HCT116 (cell line): Measurements from ENCODE around the gene RCC2. TPM values are rescaled to one million over a fixed set of nuclear protein-coding genes. Genes with fewer than 3 reads are reported as not detected.

Source experiments
- ATAC-seq: fragments of 200-7000 bp; cut with Tn5 transposase; 2 replicates; pipeline ENCODE4 v1.9.1; 2020; ENCODE audit warnings: mild to moderate bottlenecking, moderate library complexity
- BruUV-seq: library from RNA; stranded (reverse); fragments of 400-500 nt; replicated peaks from 2 replicates; lab custom pipeline; 2021; lab: Mats Ljungman, UMichigan
- CTCF ChIA-PET: fragments of 300-600 bp; sonication (Branson Sonifier 250); formaldehyde crosslinking; loops from one replicate; lab custom pipeline; 2021; ENCODE audit warnings: antibody characterized with exemption; lab: Charles Lee
- POLR2A ChIA-PET: fragments of 300-600, 350-600 bp; sonication (Branson Sonifier 250); formaldehyde crosslinking; loops from one replicate; lab custom pipeline; 2021; ENCODE audit warnings: antibody characterized with exemption; lab: Charles Lee
- RAD21 ChIA-PET, 2 experiments: fragments of 300-600 bp; sonication (Branson Sonifier 250); formaldehyde crosslinking; loops; one replicate each; lab custom pipeline; 2023; ENCODE audit warnings: low total read pairs in 2 of 2; ENCODE audit not compliant: uncharacterized antibody in 2 of 2, unreplicated experiment in 2 of 2, low non-redundant PET in 1 of 2; lab: Charles Lee
- DNase-seq: peaks from one replicate; pipeline ENCODE4 v3.0.0-alpha.2; 2010; ENCODE audit warnings: low read depth, low spot score
- H2AFZ ChIP-seq: fragments of 200-600 bp; shearing (Covaris generic), sonication (generic); 2 replicates; pipeline ENCODE4 v1.6.1; 2017; ENCODE audit warnings: low read depth, mixed run types, mixed read lengths, antibody characterized with exemption, low read length; ENCODE audit not compliant: poor library complexity, severe bottlenecking
- H3K27ac ChIP-seq: 2 replicates; pipeline ENCODE4 v1.5.1; 2012; ENCODE audit warnings: low read depth, low read length
- H3K27me3 ChIP-seq: fragments of 200-600 bp; sonication (generic); 2 replicates; pipeline ENCODE4 v1.6.1; 2016; ENCODE audit warnings: mixed run types, low read length, mixed read lengths; ENCODE audit not compliant: insufficient read depth
- H3K36me3 ChIP-seq, 2 experiments: fragments of 200-500 bp in 1 of 2; fragments of 200-600 bp in 1 of 2; sonication (Bioruptor generic) in 1 of 2; sonication (generic) in 1 of 2; 2 replicates each; pipeline versions ENCODE4 v1.5.1 to v1.6.1; 2014 to 2016; ENCODE audit warnings: low read length in 2 of 2, inconsistent platforms in 1 of 2, mixed read lengths in 1 of 2, mixed run types in 1 of 2; ENCODE audit not compliant: insufficient read depth in 2 of 2, control insufficient read depth in 1 of 2
- H3K4me1 ChIP-seq, 2 experiments: fragments of 200-600 bp in 1 of 2; sonication (generic) in 1 of 2; 2 replicates each; pipeline versions ENCODE4 v1.5.1 to v1.6.1; 2012 to 2017; ENCODE audit warnings: low read length in 2 of 2, inconsistent platforms in 1 of 2, mild to moderate bottlenecking in 1 of 2, mixed read lengths in 1 of 2, mixed run types in 1 of 2, moderate library complexity in 1 of 2; ENCODE audit not compliant: insufficient read depth in 2 of 2, control insufficient read depth in 1 of 2
- H3K4me2 ChIP-seq: fragments of 200-600 bp; sonication (generic); 2 replicates; pipeline ENCODE4 v1.6.1; 2017; ENCODE audit warnings: mixed run types, low read length, mixed read lengths
- H3K4me3 ChIP-seq, 2 experiments: fragments of 200-600 bp in 1 of 2; sonication (generic) in 1 of 2; replicated peaks in 1 of 2; 2 replicates each; pipeline ENCODE4 v1.5.1; 2011 to 2016; ENCODE audit warnings: low read length in 2 of 2, control low read depth in 1 of 2, low read depth in 1 of 2, mild to moderate bottlenecking in 1 of 2, mixed read lengths in 1 of 2, mixed run types in 1 of 2
- H3K79me2 ChIP-seq: fragments of 200-600 bp; sonication (generic); 2 replicates; pipeline ENCODE4 v1.6.1; 2017; ENCODE audit warnings: mild to moderate bottlenecking, mixed run types, low read length, moderate library complexity, mixed read lengths; ENCODE audit not compliant: insufficient read depth
- H3K9ac ChIP-seq: fragments of 200-600 bp; sonication (generic); 2 replicates; pipeline ENCODE4 v1.6.1; 2016; ENCODE audit warnings: low read length, mixed read lengths
- H3K9me2 ChIP-seq: fragments of 200-600 bp; sonication (generic), shearing (Covaris generic); 2 replicates; pipeline ENCODE4 v1.6.1; 2017; ENCODE audit warnings: mixed run types, mild to moderate bottlenecking, moderate library complexity; ENCODE audit not compliant: insufficient read depth
- H3K9me3 ChIP-seq, 2 experiments: fragments of 200-500 bp in 1 of 2; fragments of 200-600 bp in 1 of 2; sonication (Bioruptor generic) in 1 of 2; sonication (generic) in 1 of 2; 2 replicates each; pipeline ENCODE4 v1.6.1; 2014 to 2017; ENCODE audit warnings: low read length in 2 of 2, mixed read lengths in 2 of 2, inconsistent platforms in 1 of 2, low read depth in 1 of 2, mild to moderate bottlenecking in 1 of 2, mixed run types in 1 of 2, moderate library complexity in 1 of 2; ENCODE audit not compliant: control insufficient read depth in 1 of 2, insufficient read depth in 1 of 2
- H4K20me1 ChIP-seq: fragments of 200-600 bp; sonication (generic), shearing (Covaris generic); 2 replicates; pipeline ENCODE4 v1.6.1; 2017; ENCODE audit warnings: mixed run types, mild to moderate bottlenecking, moderate library complexity; ENCODE audit not compliant: insufficient read depth
- ATF3 ChIP-seq: IDR thresholded peaks from 2 replicates; pipeline ENCODE4 v1.6.1; 2012
- CBX3 ChIP-seq: IDR thresholded peaks from 2 replicates; pipeline ENCODE4 v1.6.1; 2012; ENCODE audit warnings: low read depth
- EGR1 ChIP-seq: IDR thresholded peaks from 2 replicates; pipeline ENCODE4 v1.6.1; 2012; ENCODE audit warnings: low read depth
- ELF1 ChIP-seq: IDR thresholded peaks from 2 replicates; pipeline ENCODE4 v1.6.1; 2012; ENCODE audit warnings: low read depth, borderline replicate concordance
- EZH2 ChIP-seq: fragments of 200-600 bp; sonication (generic); IDR thresholded peaks from 2 replicates; pipeline ENCODE4 v1.6.1; 2017; ENCODE audit warnings: antibody characterized with exemption, mixed run types
- EZH2phosphoT487 ChIP-seq: fragments of 200-600 bp; IDR thresholded peaks from 2 replicates; pipeline ENCODE4 v1.6.1; 2018; ENCODE audit warnings: antibody characterized with exemption, borderline replicate concordance
- FOSL1 ChIP-seq: IDR thresholded peaks from 2 replicates; pipeline ENCODE4 v1.6.1; 2012; ENCODE audit warnings: low read depth
- JUND ChIP-seq: IDR thresholded peaks from 2 replicates; pipeline ENCODE4 v1.6.1; 2012
- MAX ChIP-seq: IDR thresholded peaks from 2 replicates; pipeline ENCODE4 v1.6.1; 2012
- POLR2A ChIP-seq: IDR thresholded peaks from 2 replicates; pipeline ENCODE4 v1.7.0; 2011; ENCODE audit warnings: borderline replicate concordance; ENCODE audit not compliant: insufficient read depth, insufficient read length; ENCODE audit errors: extremely low read depth
- POLR2AphosphoS5 ChIP-seq: IDR thresholded peaks from 2 replicates; pipeline ENCODE4 v1.6.1; 2011; ENCODE audit warnings: mild to moderate bottlenecking, low read depth, low read length, moderate library complexity
- SIN3A ChIP-seq: IDR thresholded peaks from 2 replicates; pipeline ENCODE4 v1.6.1; 2012; ENCODE audit warnings: low read depth
- SP1 ChIP-seq: IDR thresholded peaks from 2 replicates; pipeline ENCODE4 v1.6.1; 2012; ENCODE audit warnings: low read depth
- SRF ChIP-seq: IDR thresholded peaks from 2 replicates; pipeline ENCODE4 v1.6.1; 2012; ENCODE audit warnings: low read depth
- TCF7L2 ChIP-seq: IDR thresholded peaks from 2 replicates; pipeline ENCODE4 v1.7.0; 2011; ENCODE audit warnings: borderline replicate concordance, inconsistent platforms; ENCODE audit not compliant: insufficient read depth, insufficient read length; ENCODE audit errors: extremely low read depth
- YY1 ChIP-seq: IDR thresholded peaks from 2 replicates; pipeline ENCODE4 v1.6.1; 2011; ENCODE audit warnings: low read length, low read depth, moderate library complexity, mild to moderate bottlenecking; ENCODE audit not compliant: insufficient replicate concordance; ENCODE audit errors: extremely low read depth
- ZBTB33 ChIP-seq: IDR thresholded peaks from 2 replicates; pipeline ENCODE4 v1.6.1; 2011; ENCODE audit warnings: mild to moderate bottlenecking, low read length, moderate library complexity; ENCODE audit not compliant: insufficient replicate concordance; ENCODE audit errors: extremely low read depth
- ZFX ChIP-seq: fragments of 450-650 bp; IDR thresholded peaks from 2 replicates; pipeline ENCODE4 v1.6.1; 2017
- ZNF274 ChIP-seq: fragments of 200-500 bp; sonication (Bioruptor generic); IDR thresholded peaks from 2 replicates; pipeline ENCODE4 v1.6.1; 2014; ENCODE audit warnings: mild to moderate bottlenecking, low read depth, low read length, inconsistent platforms
- intact Hi-C: fragments of 100-400 bp; cut with micrococcal nuclease; formaldehyde crosslinking; loops from 2 replicates; pipeline ENCODE4 v1.10.0; 2022
- total RNA-seq: library from RNA; stranded (reverse); gene quantifications from one replicate; pipeline ENCODE4 v1.2.1, GENCODE V29; 2021; ENCODE audit not compliant: unreplicated experiment

Gene RCC2
- total RNA-seq, 1 experiment from 2014 or later, result 178 TPM

DNA sequence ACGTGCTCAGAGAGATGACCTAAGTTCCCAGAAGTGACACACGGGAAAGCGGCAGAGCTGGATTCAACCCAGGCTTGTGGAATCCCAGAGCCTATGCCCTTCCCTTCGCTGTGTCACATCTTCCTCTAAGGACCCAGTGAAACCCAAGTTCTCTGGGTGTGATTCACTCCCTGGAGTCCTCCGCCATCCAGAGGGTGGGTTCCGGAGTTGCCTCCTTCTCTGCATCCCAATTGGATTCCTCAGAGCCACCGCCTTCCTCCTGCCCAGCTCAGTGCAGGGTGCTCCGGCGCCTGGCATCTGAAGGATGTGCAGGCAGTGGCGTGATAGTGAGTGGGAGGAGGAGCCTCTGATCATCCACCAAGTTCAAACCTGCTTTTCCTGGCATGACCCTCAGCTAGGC lies 20.7 kb upstream of the RCC2 start:
- ChIA-PET RAD21 (no interaction called here), CTCF (interaction anchor here (1.0 kb wide), 1 partner anchor 17 kb away, joined by 4 read pairs; no protein-coding TSS in a partner anchor), POLR2A (no interaction called here)
- Histone ChIP-seq H3K27ac (no peak overlapping the region), H3K4me1 (peaks cover 6 to 9% of the 10 kb centered on the region in 2 experiments; a peak in 3 of 4 replicates), H3K4me3 (peak overlapping the region; percentile 9 to 22; a peak in 2 of 4 replicates), H3K36me3 (no peaks in the 10 kb centered on the region), H3K79me2 (no peaks in the 10 kb centered on the region), H3K4me2 (peak overlapping the region; percentile 74), H3K9me2 (no peaks in the 10 kb centered on the region), H3K9me3 (no peaks in the 10 kb centered on the region), H3K9ac (no peak overlapping the region), H3K27me3 (no peaks in the 10 kb centered on the region), H2AFZ (peak overlapping the region; percentile 19), H4K20me1 (no peaks in the 10 kb centered on the region)
- TF ChIP-seq ZFX, result no peak
- TF ChIP-seq JUND, result no peak
- TF ChIP-seq SIN3A, result no peak
- TF ChIP-seq CBX3, result no peak
- TF ChIP-seq FOSL1, result no peak
- TF ChIP-seq EGR1, result 0 out of 2 replicates have a peak, but pooled peaks have one; percentile 29
- TF ChIP-seq MAX, result 0 out of 2 replicates have a peak, but pooled peaks have one; percentile 14
- no peak for TF ChIP-seq SP1
- peak; percentile 30 for TF ChIP-seq TCF7L2
- no peak for TF ChIP-seq SRF
- peak; percentile 87 for ATAC-seq
- no peak for DNase-seq
- intact Hi-C loops, result no loop called here
- no TSS peak for BruUV-seq

GRCh38 chr1:17458794-17459193 lies 19.3 kb upstream of the RCC2 start:
- Histone ChIP-seq H3K9me2 (no peaks in the 10 kb centered on the region), H2AFZ (no peak overlapping the region), H3K4me1 (peaks cover 6 to 9% of the 10 kb centered on the region in 2 experiments; a peak in 3 of 4 replicates), H4K20me1 (no peaks in the 10 kb centered on the region), H3K9ac (no peak overlapping the region), H3K9me3 (no peaks in the 10 kb centered on the region), H3K4me3 (no peak overlapping the region), H3K79me2 (no peaks in the 10 kb centered on the region), H3K36me3 (no peaks in the 10 kb centered on the region), H3K27me3 (no peaks in the 10 kb centered on the region), H3K4me2 (no peak overlapping the region), H3K27ac (no peak overlapping the region)
- intact Hi-C loops, result no loop called here
- POLR2A ChIA-PET, result no interaction called here
- CTCF ChIA-PET, result no interaction called here
- DNase-seq (no peak), ATAC-seq (no peak)
- no TSS peak for BruUV-seq
- RAD21 ChIA-PET, result no interaction called here
- TF ChIP-seq ELF1 (no peak), EZH2phosphoT487 (no peak), ATF3 (no peak), EGR1 (no peak), YY1 (no peak), MAX (no peak), POLR2A (no peak), EZH2 (no peak), POLR2AphosphoS5 (no peak), SRF (no peak), ZNF274 (no peak), ZBTB33 (no peak), JUND (no peak)
